H1 (cell line): ENCODE data around the gene FIGNL2. TPM values are rescaled to one million over a fixed set of nuclear protein-coding genes. Genes with fewer than 3 reads are reported as not detected.

Experiments used
- CTCF ChIA-PET: fragments of 300-600 bp; sonication (Branson Sonifier 250); formaldehyde crosslinking; loops from one replicate; lab custom pipeline; 2021; ENCODE audit not compliant: partially characterized antibody; lab: Charles Lee
- POLR2A ChIA-PET: fragments of 300-600 bp; sonication (Branson Sonifier 250); formaldehyde crosslinking; loops from one replicate; lab custom pipeline; 2021; ENCODE audit warnings: inconsistent platforms; ENCODE audit not compliant: partially characterized antibody; lab: Charles Lee
- DNase-seq, 2 experiments: peaks; one replicate each; pipeline versions ENCODE4 v3.0.0 to v3.0.0-alpha.2; 2010 to 2022; ENCODE audit warnings: low spot score in 2 of 2, low read depth in 1 of 2, mixed read lengths in 1 of 2
- FAIRE-seq: peaks from 2 replicates; lab custom pipeline; 2011; peaks lifted over from hg19 to GRCh38; lab: Jason Lieb, UNC
- H2AFZ ChIP-seq: 2 replicates; pipeline ENCODE4 v1.8.1; 2012; ENCODE audit warnings: low read length, inconsistent platforms
- H2AK5ac ChIP-seq: 2 replicates; pipeline ENCODE4 v1.6.1; 2013; ENCODE audit warnings: low read depth, low read length
- H2BK120ac ChIP-seq: replicated peaks from 2 replicates; pipeline ENCODE3; 2013; ENCODE audit warnings: low read depth, low read length, inconsistent platforms
- H2BK12ac ChIP-seq: 2 replicates; pipeline ENCODE4 v1.6.1; 2013; ENCODE audit warnings: low read depth, low read length
- H2BK15ac ChIP-seq: 2 replicates; pipeline ENCODE4 v1.6.1; 2013; ENCODE audit warnings: low read length
- H2BK20ac ChIP-seq: 2 replicates; pipeline ENCODE4 v1.6.1; 2013; ENCODE audit warnings: low read length
- H2BK5ac ChIP-seq: 2 replicates; pipeline ENCODE4 v1.6.1; 2013; ENCODE audit warnings: low read depth, low read length
- H3K14ac ChIP-seq: 2 replicates; pipeline ENCODE4 v1.6.1; 2013; ENCODE audit warnings: inconsistent platforms; ENCODE audit not compliant: insufficient read length
- H3K18ac ChIP-seq: 2 replicates; pipeline ENCODE4 v1.6.1; 2013; ENCODE audit warnings: low read length; ENCODE audit errors: extremely low read depth
- H3K23ac ChIP-seq: 2 replicates; pipeline ENCODE4 v1.6.1; 2013; ENCODE audit warnings: inconsistent platforms; ENCODE audit not compliant: insufficient read length
- H3K23me2 ChIP-seq: 2 replicates; pipeline ENCODE4 v1.6.1; 2013; ENCODE audit warnings: low read depth, low read length
- H3K27ac ChIP-seq: 2 replicates; pipeline ENCODE4 v1.6.1; 2011; ENCODE audit warnings: low read depth, low read length, inconsistent platforms
- H3K27me3 ChIP-seq, 4 experiments: replicated peaks in 1 of 4; 1 replicate in 1 of 4; 2 replicates in 3 of 4; pipeline versions ENCODE4 v1.6.1 to v1.8.1; 2011 to 2013; ENCODE audit warnings: low read length in 3 of 4, mild to moderate bottlenecking in 3 of 4, inconsistent platforms in 2 of 4, mixed read lengths in 2 of 4, moderate library complexity in 1 of 4; ENCODE audit not compliant: control insufficient read depth in 3 of 4, insufficient read depth in 3 of 4; ENCODE audit errors: extremely low read depth in 1 of 4
- H3K36me3 ChIP-seq, 4 experiments: 2 replicates each; pipeline versions ENCODE4 v1.6.1 to v1.8.1; 2011 to 2013; ENCODE audit warnings: mild to moderate bottlenecking in 4 of 4, low read length in 3 of 4, moderate library complexity in 2 of 4, control low read depth in 1 of 4, inconsistent platforms in 1 of 4; ENCODE audit not compliant: insufficient read depth in 4 of 4, control insufficient read depth in 2 of 4
- H3K4ac ChIP-seq: replicated peaks from 2 replicates; pipeline ENCODE3; 2013; ENCODE audit warnings: low read length, low read depth, mixed read lengths, inconsistent platforms; ENCODE audit not compliant: insufficient read length
- H3K4me1 ChIP-seq, 4 experiments: replicated peaks in 1 of 4; 1 replicate in 1 of 4; 2 replicates in 3 of 4; pipeline versions ENCODE4 v1.6.1 to v1.8.1; 2011 to 2013; ENCODE audit warnings: low read length in 3 of 4, inconsistent platforms in 2 of 4, mixed read lengths in 1 of 4; ENCODE audit not compliant: insufficient read depth in 4 of 4, control insufficient read depth in 3 of 4
- H3K4me2 ChIP-seq, 2 experiments: 2 replicates each; pipeline versions ENCODE4 v1.6.1 to v1.8.1; 2011 to 2013; ENCODE audit warnings: low read depth in 2 of 2, low read length in 2 of 2, control low read depth in 1 of 2, inconsistent platforms in 1 of 2, mild to moderate bottlenecking in 1 of 2; ENCODE audit not compliant: insufficient read depth in 1 of 2
- H3K4me3 ChIP-seq, 4 experiments: fragments of 200-600, 300-600 bp in 1 of 4; sonication (generic), shearing (Covaris generic), sonication (Bioruptor Twin) in 1 of 4; 2 replicates each; pipeline versions ENCODE4 v1.5.1 to v1.8.1; 2011 to 2016; ENCODE audit warnings: low read length in 4 of 4, low read depth in 3 of 4, control low read depth in 2 of 4, inconsistent platforms in 2 of 4, mild to moderate bottlenecking in 2 of 4, mixed read lengths in 1 of 4, moderate library complexity in 1 of 4; ENCODE audit not compliant: insufficient read depth in 2 of 4; ENCODE audit errors: extremely low read depth in 1 of 4
- H3K56ac ChIP-seq: replicated peaks from 2 replicates; pipeline ENCODE3; 2013; ENCODE audit warnings: low read depth, mild to moderate bottlenecking, mixed read lengths, low read length, inconsistent platforms; ENCODE audit not compliant: insufficient read length
- H3K79me1 ChIP-seq: 2 replicates; pipeline ENCODE4 v1.6.1; 2013; ENCODE audit warnings: low read depth, low read length, control low read depth
- H3K79me2 ChIP-seq, 2 experiments: 2 replicates each; pipeline versions ENCODE4 v1.6.1 to v1.8.1; 2012 to 2013; ENCODE audit warnings: low read length in 2 of 2, mild to moderate bottlenecking in 2 of 2, inconsistent platforms in 1 of 2; ENCODE audit not compliant: insufficient read depth in 2 of 2, control insufficient read depth in 1 of 2
- H3K9ac ChIP-seq, 4 experiments: replicated peaks in 1 of 4; 1 replicate in 1 of 4; 2 replicates in 3 of 4; pipeline versions ENCODE4 v1.6.1 to v1.8.1; 2011 to 2013; ENCODE audit warnings: low read depth in 3 of 4, low read length in 3 of 4, control low read depth in 2 of 4, mild to moderate bottlenecking in 2 of 4, moderate library complexity in 2 of 4, inconsistent platforms in 1 of 4; ENCODE audit errors: extremely low read depth in 1 of 4
- H3K9me3 ChIP-seq, 2 experiments: 2 replicates each; pipeline versions ENCODE4 v1.6.1 to v1.8.1; 2012 to 2013; ENCODE audit warnings: mild to moderate bottlenecking in 2 of 2, moderate library complexity in 2 of 2, control low read depth in 1 of 2, inconsistent platforms in 1 of 2, low read depth in 1 of 2, low read length in 1 of 2, mixed read lengths in 1 of 2; ENCODE audit not compliant: insufficient read depth in 2 of 2
- H4K20me1 ChIP-seq, 2 experiments: replicated peaks in 1 of 2; 2 replicates each; pipeline versions ENCODE3 to v1.8.1; 2011 to 2013; ENCODE audit warnings: inconsistent platforms in 2 of 2, low read length in 2 of 2, mild to moderate bottlenecking in 1 of 2; ENCODE audit not compliant: insufficient read depth in 2 of 2, control insufficient read depth in 1 of 2
- H4K5ac ChIP-seq: 2 replicates; pipeline ENCODE4 v1.6.1; 2013; ENCODE audit warnings: low read length, low read depth, mixed read lengths, inconsistent platforms; ENCODE audit not compliant: insufficient read length
- H4K8ac ChIP-seq: 2 replicates; pipeline ENCODE4 v1.8.0; 2013; ENCODE audit warnings: mild to moderate bottlenecking, moderate library complexity, low read length, inconsistent platforms; ENCODE audit not compliant: insufficient read depth; ENCODE audit errors: extremely low read depth
- H4K91ac ChIP-seq: replicated peaks from 2 replicates; pipeline ENCODE3; 2013; ENCODE audit warnings: low read length, mixed read lengths, inconsistent platforms; ENCODE audit not compliant: insufficient read length
- ATF3 ChIP-seq: IDR thresholded peaks from 2 replicates; pipeline ENCODE4 v1.6.1; 2011; ENCODE audit warnings: low read depth, mild to moderate bottlenecking, low read length; ENCODE audit not compliant: insufficient read depth
- BCL11A ChIP-seq, 2 experiments: IDR thresholded peaks; one replicate each; pipeline ENCODE4 v1.6.1; 2011; ENCODE audit warnings: low read depth in 2 of 2, low read length in 2 of 2, mild to moderate bottlenecking in 2 of 2
- CBX8 ChIP-seq: fragments of 300-800, 300-1000 bp; sonication (generic); IDR thresholded peaks from 2 replicates; pipeline ENCODE4 v1.7.1; 2016; ENCODE audit warnings: low read depth, low read length, borderline replicate concordance
- CTBP2 ChIP-seq: IDR thresholded peaks from 2 replicates; pipeline ENCODE4 v1.7.0; 2011; ENCODE audit warnings: borderline replicate concordance, mild to moderate bottlenecking, moderate library complexity, mixed read lengths, low read length; ENCODE audit not compliant: insufficient read depth, insufficient read length
- GTF2F1 ChIP-seq: IDR thresholded peaks from 2 replicates; pipeline ENCODE4 v1.6.1; 2012; ENCODE audit warnings: low read depth, low read length, improper control_type of control experiment, borderline replicate concordance
- HDAC6 ChIP-seq: IDR thresholded peaks from one replicate; pipeline ENCODE4 v1.7.1; 2012; ENCODE audit warnings: low read depth, mild to moderate bottlenecking, inconsistent platforms, low read length, moderate library complexity
- NANOG ChIP-seq: IDR thresholded peaks from 2 replicates; pipeline ENCODE4 v1.6.1; 2011; ENCODE audit warnings: low read length, low read depth, mild to moderate bottlenecking, inconsistent platforms; ENCODE audit not compliant: insufficient read depth, poor library complexity, severe bottlenecking
- NRF1 ChIP-seq: IDR thresholded peaks from 2 replicates; pipeline ENCODE4 v1.6.1; 2011; ENCODE audit warnings: mild to moderate bottlenecking, low read depth, low read length, improper control_type of control experiment
- POLR2A ChIP-seq, 2 experiments: IDR thresholded peaks; 1 replicate in 1 of 2; 2 replicates in 1 of 2; pipeline ENCODE4 v1.6.1; 2011; ENCODE audit warnings: low read depth in 2 of 2, low read length in 2 of 2, mild to moderate bottlenecking in 2 of 2; ENCODE audit errors: control extremely low read depth in 1 of 2
- SP2 ChIP-seq: IDR thresholded peaks from 2 replicates; pipeline ENCODE4 v1.6.1; 2012; ENCODE audit warnings: mild to moderate bottlenecking, low read length, inconsistent platforms
- SP4 ChIP-seq: IDR thresholded peaks from 2 replicates; pipeline ENCODE4 v1.6.1; 2012; ENCODE audit warnings: low read length, inconsistent platforms
- TAF7 ChIP-seq: optimal IDR thresholded peaks from 2 replicates; pipeline ENCODE3; 2011; ENCODE audit warnings: low read depth, mild to moderate bottlenecking, inconsistent platforms, low read length, moderate library complexity, borderline replicate concordance
- WGBS, 2 experiments: shearing (Covaris generic) in 1 of 2; methylation state at CpG; one replicate each; pipeline versions ENCODE4 v1.1.6 to v1.1.7; 2013 to 2015; ENCODE audit warnings: low lambda C conversion rate in 2 of 2, mixed read lengths in 2 of 2, inconsistent platforms in 1 of 2, low coverage in 1 of 2, missing lambda C conversion rate in 1 of 2; ENCODE audit not compliant: insufficient replicate concordance in 2 of 2, insufficient coverage in 1 of 2, insufficient read length in 1 of 2; ENCODE audit errors: extremely low coverage in 1 of 2, missing lambda C conversion rate in 1 of 2; 5-methylcytosine and 5-hydroxymethylcytosine counted together
- polyA plus RNA-seq, 7 experiments: library from polyadenylated mRNA; depleted of rRNA in 3 of 7; stranded (reverse) in 5 of 7; unstranded in 2 of 7; fragments of >200 nt in 5 of 7; fragments of 200-250 nt in 2 of 7; gene quantifications; 1 replicate in 5 of 7; 2 replicates in 1 of 7; 4 replicates in 1 of 7; pipeline versions ENCODE4 v1.2.1 to v1.2.3, GENCODE V29; 2011 to 2013; ENCODE audit warnings: missing spikeins in 2 of 7, mixed read lengths in 2 of 7
- total RNA-seq: library from RNA; stranded (reverse); fragmentation: NEBNext Ultra II Directional; extraction: Animal tissue kit (Norgen Biotek cat#: 25700); gene quantifications from 2 replicates; pipeline ENCODE4 v1.2.1, GENCODE V29; 2021

FIGNL2 gene
- total and polyA plus RNA-seq, 2 of the 8 experiments (the other 6 are each of a cell fraction or from before 2014, with no cell fraction given), result 6.5 to 7.1 TPM

GRCh38 chr12:51851413-51852124 lies 3.1 kb upstream of the FIGNL2 start:
- Histone ChIP-seq H4K8ac (0 out of 2 replicates have a peak overlapping the region, but pooled peaks have one; percentile 37), H3K9ac (no peak overlapping the region), H4K20me1 (no peaks in the 10 kb centered on the region), H3K4me3 (no peak overlapping the region), H3K9me3 (no peaks in the 10 kb centered on the region), H3K23ac (no peak overlapping the region), H2BK12ac (peak overlapping the region; percentile 60; the same call in 1 of the 2 replicates), H3K79me1 (no peaks in the 10 kb centered on the region), H4K91ac (no peak overlapping the region), H3K27ac (no peak overlapping the region), H2AK5ac (0 out of 2 replicates have a peak overlapping the region, but pooled peaks have one; percentile 82), H4K5ac (no peak overlapping the region), H3K56ac (no peak overlapping the region), H2BK5ac (no peak overlapping the region), H3K4ac (no peak overlapping the region), H3K23me2 (peaks cover 21% of the 10 kb centered on the region), H2AFZ (no peak overlapping the region), H3K14ac (no peak overlapping the region), H3K36me3 (no peaks in the 10 kb centered on the region), H2BK120ac (no peak overlapping the region), H2BK15ac (no peak overlapping the region), H3K18ac (no peak overlapping the region), H3K79me2 (no peaks in the 10 kb centered on the region), H3K4me2 (no peak overlapping the region), H2BK20ac (no peak overlapping the region), H3K27me3 (peaks cover 6 to 40% (median 34%) of the 10 kb centered on the region in 4 experiments), H3K4me1 (peaks cover 0 to 21% (median 7%) of the 10 kb centered on the region in 4 experiments; a peak in 6 of 7 replicates)
- 85% methylated on average over 6 of the region's 8 CpGs; no CpG with 5 or more reads in 1 of the 2 experiments for WGBS, 2 experiments
- POLR2A ChIA-PET, result interaction anchor here (0.6 to 11.0 kb wide), 4 partner anchors 15 to 1033 kb away, joined by 3 to 107 read pairs (median 3); partner anchors contain the start of gene ANKRD33
- CTCF ChIA-PET, result interaction anchor here (1.0 to 8.5 kb wide), 8 partner anchors 12 to 38 kb away, joined by 3 to 132 read pairs (median 12); no protein-coding TSS in a partner anchor
- DNase-seq (no peak), FAIRE-seq (no peak)
- TF ChIP-seq BCL11A (IDR thresholded peaks at IDR 0.05; ENCODE audit: low read depth in 2 of 2, low read length in 2 of 2) (no peak), NANOG (no peak), POLR2A (IDR thresholded peaks at IDR 0.05; ENCODE audit: control extremely low read depth in 1 of 2, low read depth in 2 of 2, low read length in 2 of 2) (no peak), CBX8 (no peak), TAF7 (no peak), HDAC6 (no peak), SP4 (no peak), CTBP2 (no peak), GTF2F1 (no peak), ATF3 (no peak), NRF1 (no peak), SP2 (no peak)
